Measurements from ENCODE around the gene KLK15. TPM values are rescaled to one million over a fixed set of nuclear protein-coding genes. Genes with fewer than 3 reads are reported as not detected.

Gene KLK15
- total and polyA plus RNA-seq, 10 of the 15 experiments (the other 5 are each of a cell fraction or from before 2014, with no cell fraction given) = 0.04 to 0.08 TPM; not detected in 8

- 0 out of 2 replicates have a peak, but pooled peaks have one; percentile 25 for TF ChIP-seq SMAD5 (IDR thresholded peaks at IDR 0.05; ENCODE audit: low read depth)
- no peak for TF ChIP-seq IKZF1 (conservative IDR thresholded peaks at IDR 0.05)
- TF ChIP-seq SRF (IDR thresholded peaks at IDR 0.05; ENCODE audit: low read depth in 2 of 2, low read length in 2 of 2) = no peak
- TF ChIP-seq, protein P1, sequence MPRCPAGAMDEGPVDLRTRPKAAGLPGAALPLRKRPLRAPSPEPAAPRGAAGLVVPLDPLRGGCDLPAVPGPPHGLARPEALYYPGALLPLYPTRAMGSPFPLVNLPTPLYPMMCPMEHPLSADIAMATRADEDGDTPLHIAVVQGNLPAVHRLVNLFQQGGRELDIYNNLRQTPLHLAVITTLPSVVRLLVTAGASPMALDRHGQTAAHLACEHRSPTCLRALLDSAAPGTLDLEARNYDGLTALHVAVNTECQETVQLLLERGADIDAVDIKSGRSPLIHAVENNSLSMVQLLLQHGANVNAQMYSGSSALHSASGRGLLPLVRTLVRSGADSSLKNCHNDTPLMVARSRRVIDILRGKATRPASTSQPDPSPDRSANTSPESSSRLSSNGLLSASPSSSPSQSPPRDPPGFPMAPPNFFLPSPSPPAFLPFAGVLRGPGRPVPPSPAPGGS (IDR thresholded peaks at IDR 0.05; ENCODE audit: borderline replicate concordance, insufficient read depth, low read depth, low read length, poor library complexity, severe bottlenecking) = peak; percentile 34
- TF ChIP-seq POLR2AphosphoS5 (IDR thresholded peaks at IDR 0.05; ENCODE audit: low read length) = peak; percentile 11; the same call in 1 of the 2 replicates
- TF ChIP-seq ATF2 (IDR thresholded peaks at IDR 0.05; ENCODE audit: low read length) = no peak; the same call in 1 of the 2 replicates
- TF ChIP-seq NFIC (IDR thresholded peaks at IDR 0.05; ENCODE audit: low read depth, low read length) = no peak
- no peak for TF ChIP-seq RUNX3 (IDR thresholded peaks at IDR 0.05; ENCODE audit: low read length)
- TF ChIP-seq NRF1 (conservative IDR thresholded peaks at IDR 0.05; ENCODE audit: low read depth, low read length) = no peak
- TF ChIP-seq FOXK2 (IDR thresholded peaks at IDR 0.05) = no peak
- TF ChIP-seq NR2F1 (conservative IDR thresholded peaks at IDR 0.05) = no peak
- peak; percentile 23 for TF ChIP-seq POLR2AphosphoS2 (IDR thresholded peaks at IDR 0.05; ENCODE audit: low read depth, low read length)
- TF ChIP-seq SMC3 (IDR thresholded peaks at IDR 0.05; ENCODE audit: borderline replicate concordance, low read length) = no peak
- TF ChIP-seq EP300 (IDR thresholded peaks at IDR 0.05; ENCODE audit: borderline replicate concordance in 1 of 2, control insufficient read depth in 1 of 2, low read depth in 2 of 2, low read length in 2 of 2) = no peak
- TF ChIP-seq ZNF592 (IDR thresholded peaks at IDR 0.05) = no peak
- TF ChIP-seq MYB (IDR thresholded peaks at IDR 0.05; ENCODE audit: borderline replicate concordance, low read depth, low read length) = no peak
- no peak for TF ChIP-seq REST (IDR thresholded peaks at IDR 0.05; ENCODE audit: low read depth, low read length)
- TF ChIP-seq POU2F2 (IDR thresholded peaks at IDR 0.05; ENCODE audit: borderline replicate concordance, low read depth, low read length) = peak; percentile 9; the same call in 1 of the 3 replicates
- no peak for TF ChIP-seq BACH1 (IDR thresholded peaks at IDR 0.05; ENCODE audit: borderline replicate concordance)
These were observed 36.5 kb downstream of the KLK15 start (continued) for GRCh38 chr19:50796634-50797428.
